NCI-H524 treated with DMSO at 0.1 percent for 48 hours (cell line): ENCODE measurements around the gene PIM3.
"Not testable (repeated sequence)": the region's sequence is repeated elsewhere in the genome, so short reads cannot be mapped to it uniquely, and the experiment has no call there.

Experiments used
- DNase-seq: peaks from one replicate; lab custom pipeline; 2025; lab: John Stamatoyannopoulos, UW

The PIM3 gene

GRCh38 chr22:49968313-49968830, 7.8 kb downstream of the PIM3 start:
- DNase-seq: no peak

GRCh38 chr22:49968831-49969661, 8.5 kb downstream of the PIM3 start:
- DNase-seq: no peak

GRCh38 chr22:49969751-49970527, 9.4 kb downstream of the PIM3 start:
- no peak for DNase-seq

- DNase-seq: no peak
Measured at GRCh38 chr22:49970528-49971231, 10.1 kb downstream of the PIM3 start.

GRCh38 chr22:49971232-49972162, 10.9 kb downstream of the PIM3 start:
- no peak for DNase-seq

GRCh38 chr22:49972163-49973017, 11.8 kb downstream of the PIM3 start:
- DNase-seq: no peak

- DNase-seq: no peak
Measured at GRCh38 chr22:49973018-49973961, 12.7 kb downstream of the PIM3 start.

GRCh38 chr22:49975543-49976389, 15.2 kb downstream of the PIM3 start:
- no peak for DNase-seq

GRCh38 chr22:49976439-49977175, 16.0 kb downstream of the PIM3 start:
- DNase-seq: no peak

- no peak for DNase-seq
Measured at GRCh38 chr22:49977578-49977977, 17.0 kb downstream of the PIM3 start.

- no peak for DNase-seq
Measured at GRCh38 chr22:49979587-49980264, 19.2 kb downstream of the PIM3 start.

- not testable (repeated sequence) for DNase-seq
Measured at GRCh38 chr22:49981799-49982198, 21.2 kb downstream of the PIM3 start.

GRCh38 chr22:49983148-49984042, 22.8 kb downstream of the PIM3 start:
- DNase-seq: no peak

GRCh38 chr22:49986325-49986724, 25.8 kb downstream of the PIM3 start:
- DNase-seq: no peak

GRCh38 chr22:49989826-49990225, 29.3 kb downstream of the PIM3 start:
- DNase-seq: not testable (repeated sequence)

GRCh38 chr22:49991167-49991566, 30.6 kb downstream of the PIM3 start:
- no peak for DNase-seq
